MCF 10A (cell line): ENCODE data around the gene NKAP. TPM values are rescaled to one million over a fixed set of nuclear protein-coding genes. Genes with fewer than 3 reads are reported as not detected.

ENCODE experiments used
- BruUV-seq: library from RNA; stranded (reverse); fragments of 400-500 nt; replicated peaks from 2 replicates; lab custom pipeline; 2021; lab: Mats Ljungman, UMichigan
- CTCF ChIA-PET: fragments of 300-600 bp; sonication (Branson Sonifier 250); formaldehyde crosslinking; extraction: SDS; loops from one replicate; lab custom pipeline; 2021; ENCODE audit warnings: antibody characterized with exemption, inconsistent platforms; lab: Yijun Ruan, JAX
- POLR2A ChIA-PET: fragments of 300-600, 350-650 bp; sonication (Branson Sonifier 250); formaldehyde crosslinking; extraction: SDS; loops from one replicate; lab custom pipeline; 2020; ENCODE audit warnings: antibody characterized with exemption, inconsistent platforms; lab: Yijun Ruan, JAX
- DNase-seq: peaks from one replicate; pipeline ENCODE4 v3.0.0-alpha.2; 2018; ENCODE audit not compliant: unreplicated experiment
- H3K27ac Mint-ChIP-seq: one replicate; pipeline ENCODE4 v1.8.0; 2022; ENCODE audit warnings: mild to moderate bottlenecking, low read depth, mixed read lengths; ENCODE audit not compliant: unreplicated experiment
- H3K27me3 Mint-ChIP-seq: one replicate; pipeline ENCODE4 v1.8.0; 2022; ENCODE audit warnings: mixed read lengths; ENCODE audit not compliant: insufficient read depth, unreplicated experiment
- H3K36me3 Mint-ChIP-seq: one replicate; pipeline ENCODE4 v1.8.0; 2022; ENCODE audit warnings: mild to moderate bottlenecking, moderate library complexity, mixed read lengths; ENCODE audit not compliant: insufficient read depth, unreplicated experiment
- H3K4me1 Mint-ChIP-seq: one replicate; pipeline ENCODE4 v1.8.0; 2022; ENCODE audit warnings: mixed read lengths; ENCODE audit not compliant: insufficient read depth, unreplicated experiment
- H3K4me3 Mint-ChIP-seq: one replicate; pipeline ENCODE4 v1.8.0; 2022; ENCODE audit warnings: mild to moderate bottlenecking, moderate library complexity, mixed read lengths; ENCODE audit not compliant: unreplicated experiment
- H3K9me3 Mint-ChIP-seq: one replicate; pipeline ENCODE4 v1.8.0; 2022; ENCODE audit warnings: mixed read lengths; ENCODE audit not compliant: unreplicated experiment
- CTCF ChIP-seq: fragments of 200-600 bp; IDR thresholded peaks from one replicate; pipeline ENCODE4 v1.8.0; 2022; ENCODE audit warnings: antibody characterized with exemption, mild to moderate bottlenecking; ENCODE audit not compliant: unreplicated experiment
- intact Hi-C: fragments of 100-400 bp; cut with micrococcal nuclease; formaldehyde crosslinking; loops from 2 replicates; pipeline ENCODE4 v1.14.1; 2022
- total RNA-seq: library from RNA; stranded (reverse); gene quantifications from 2 replicates; pipeline ENCODE4 v1.2.3, GENCODE V29; 2022

NKAP gene
- total RNA-seq, 1 experiment from 2014 or later: 10.4 TPM

GRCh38 chrX:119885554-119886428, 57.8 kb downstream of the NKAP start:
- no peaks in the 10 kb centered on the region for H3K36me3 Mint-ChIP-seq
- H3K4me1 Mint-ChIP-seq: no peaks in the 10 kb centered on the region
- no peaks in the 10 kb centered on the region for H3K9me3 Mint-ChIP-seq
- CTCF ChIA-PET: no interaction called here
- H3K4me3 Mint-ChIP-seq: no peak overlapping the region
- BruUV-seq: no TSS peak
- H3K27me3 Mint-ChIP-seq: no peaks in the 10 kb centered on the region
- H3K27ac Mint-ChIP-seq: no peak overlapping the region
- POLR2A ChIA-PET: no interaction called here
- DNase-seq: peak; percentile 20
- intact Hi-C loops: no loop called here
- TF ChIP-seq CTCF: no peak

- CTCF ChIA-PET: interaction anchor here (0.6 to 1.4 kb wide), 4 partner anchors 11 to 269 kb away, joined by 3 to 8 read pairs (median 4); no protein-coding TSS in a partner anchor
- peak; percentile 73 for TF ChIP-seq CTCF
- no peaks in the 10 kb centered on the region for H3K27me3 Mint-ChIP-seq
- BruUV-seq: no TSS peak
- DNase-seq: peak; percentile 64
- H3K36me3 Mint-ChIP-seq: peaks cover 35% of the 10 kb centered on the region
- POLR2A ChIA-PET: interaction anchor here (0.8 kb wide), 1 partner anchor 9 kb away, joined by 3 read pairs; the partner anchor contains the start of genes NDUFA1 and RNF113A
- intact Hi-C loops: loop anchor here (1.0 kb wide), 1 partner anchor 364 kb away; no protein-coding TSS in a partner anchor
- H3K4me3 Mint-ChIP-seq: no peak overlapping the region
- no peaks in the 10 kb centered on the region for H3K9me3 Mint-ChIP-seq
- H3K27ac Mint-ChIP-seq: peak overlapping the region; percentile 44
- no peaks in the 10 kb centered on the region for H3K4me1 Mint-ChIP-seq
Observed at GRCh38 chrX:119880552-119881437, 62.8 kb downstream of the NKAP start.

- TF ChIP-seq CTCF: no peak
- no peaks in the 10 kb centered on the region for H3K9me3 Mint-ChIP-seq
- BruUV-seq: no TSS peak
- intact Hi-C loops: no loop called here
- no peaks in the 10 kb centered on the region for H3K27me3 Mint-ChIP-seq
- CTCF ChIA-PET: interaction anchor here (0.6 to 1.4 kb wide), 4 partner anchors 11 to 268 kb away, joined by 3 to 8 read pairs (median 4); no protein-coding TSS in a partner anchor
- peaks cover 39% of the 10 kb centered on the region for H3K36me3 Mint-ChIP-seq
- H3K27ac Mint-ChIP-seq: peak overlapping the region; percentile 44
- H3K4me3 Mint-ChIP-seq: no peak overlapping the region
- no peaks in the 10 kb centered on the region for H3K4me1 Mint-ChIP-seq
- POLR2A ChIA-PET: interaction anchor here (0.8 to 1.6 kb wide), 2 partner anchors 9 to 89 kb away, joined by 3 to 6 read pairs; partner anchors contain the start of genes NDUFA1, RNF113A and RPL39
- DNase-seq: peak; percentile 14
Observed at GRCh38 chrX:119880076-119880475, 63.5 kb downstream of the NKAP start.
